ENCODE results near the gene EPOP.

Gene EPOP

DNA sequence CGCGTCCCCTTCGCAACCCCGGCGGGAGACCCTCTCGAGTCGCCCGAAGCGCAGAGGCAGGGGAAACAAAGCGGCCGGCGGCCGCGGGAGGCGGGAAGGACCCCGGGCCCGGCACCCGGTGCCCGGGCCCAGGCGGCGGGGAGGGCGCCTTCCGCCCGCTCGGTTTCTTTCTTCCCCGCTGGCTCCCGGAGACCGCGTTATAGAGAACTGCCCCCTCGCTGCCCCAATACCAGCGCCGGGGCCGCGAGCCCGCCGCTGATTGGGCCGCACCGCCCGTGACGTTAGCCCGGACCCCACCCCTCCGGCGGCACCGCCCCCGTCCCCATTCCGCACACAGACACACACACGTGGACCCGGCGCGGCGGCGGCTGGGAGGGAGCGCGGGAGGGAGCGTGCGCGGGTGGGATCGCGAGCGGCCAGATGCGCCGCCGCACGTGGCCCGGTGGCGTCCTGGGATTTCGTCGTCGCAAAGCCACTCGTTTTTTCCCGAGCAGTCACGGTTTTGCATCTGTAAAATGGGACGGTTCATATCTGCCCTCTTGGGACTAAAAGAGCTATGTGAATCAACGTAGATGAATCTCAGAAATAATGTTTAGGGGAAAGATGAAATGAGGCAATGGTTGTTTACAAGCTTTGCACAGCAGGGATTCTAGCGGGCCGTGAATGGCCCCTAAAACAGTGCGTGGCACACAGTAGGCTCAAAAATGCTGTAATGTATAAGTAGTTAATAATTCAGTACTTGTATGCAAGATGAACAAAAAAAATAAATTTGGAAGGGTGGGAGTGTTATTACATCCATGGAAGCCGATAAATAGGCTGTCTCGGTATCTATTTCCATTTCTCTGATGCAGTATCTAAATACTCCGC lies at the start of gene EPOP:
Gene EPOP (minus strand): TSS at position 209 of the 867 bp plus-strand sequence. CDS start 462 bp downstream, outside the sequence.
- Mint-ChIP-seq H3K9me3 (no peaks in the 10 kb centered on the region), H3K36me3 (ENCODE audit: low read depth) (no peaks in the 10 kb centered on the region), H3K27me3 (ENCODE audit: low read depth) (peaks cover 34% of the 10 kb centered on the region), H3K27ac (no peak within 1 kb of the TSS), H3K4me1 (ENCODE audit: low read depth) (peaks cover 26% of the 10 kb centered on the region), H3K4me3 (peak within 1 kb of the TSS; percentile 70)
- DNase-seq (ENCODE audit: low spot score), result peak; percentile 92

DNA sequence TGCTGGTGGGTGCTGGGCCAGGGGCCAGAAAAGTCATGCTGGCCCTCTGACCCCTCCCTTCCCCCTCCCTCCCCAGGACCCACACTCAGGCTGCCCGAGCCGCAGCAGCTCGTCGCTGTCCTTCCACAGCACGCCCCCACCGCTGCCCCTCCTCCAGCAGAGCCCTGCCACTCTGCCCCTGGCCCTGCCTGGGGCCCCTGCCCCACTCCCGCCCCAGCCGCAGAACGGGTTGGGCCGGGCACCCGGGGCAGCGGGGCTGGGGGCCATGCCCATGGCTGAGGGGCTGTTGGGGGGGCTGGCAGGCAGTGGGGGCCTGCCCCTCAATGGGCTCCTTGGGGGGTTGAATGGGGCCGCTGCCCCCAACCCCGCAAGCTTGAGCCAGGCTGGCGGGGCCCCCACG lies 47.0 kb upstream of the EPOP start:
- H3K4me3 Mint-ChIP-seq, result no peak overlapping the region
- no peaks in the 10 kb centered on the region for H3K27me3 Mint-ChIP-seq (ENCODE audit: low read depth)
- no peaks in the 10 kb centered on the region for H3K9me3 Mint-ChIP-seq
- no peak overlapping the region for H3K27ac Mint-ChIP-seq
- peaks cover 43% of the 10 kb centered on the region for H3K36me3 Mint-ChIP-seq (ENCODE audit: low read depth)
- DNase-seq (ENCODE audit: low spot score), result no peak
- peaks cover 13% of the 10 kb centered on the region for H3K4me1 Mint-ChIP-seq (ENCODE audit: low read depth)

DNA sequence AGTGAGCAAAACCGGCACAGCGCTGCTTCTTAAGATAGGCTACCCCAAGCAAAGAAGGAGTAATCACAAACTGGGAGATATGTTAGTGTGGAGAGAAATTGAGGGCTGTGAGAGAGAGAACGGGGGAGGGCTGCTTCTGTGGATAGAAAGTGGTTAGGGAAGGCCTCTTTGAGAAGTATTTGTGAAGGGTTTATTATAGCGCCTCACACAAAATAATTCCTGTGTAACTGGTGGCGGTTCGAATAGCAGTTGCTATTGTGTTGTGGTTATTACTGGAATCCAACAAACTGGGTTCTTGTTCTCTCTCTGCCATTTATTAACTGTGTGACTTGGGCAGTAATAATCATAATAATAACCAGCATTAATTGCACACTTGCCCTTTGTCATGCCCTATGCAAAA lies 46.2 kb upstream of the EPOP start:
- H3K9me3 Mint-ChIP-seq, result no peaks in the 10 kb centered on the region
- no peak overlapping the region for H3K4me3 Mint-ChIP-seq
- DNase-seq (ENCODE audit: low spot score), result no peak
- H3K4me1 Mint-ChIP-seq (ENCODE audit: low read depth), result peaks cover 9% of the 10 kb centered on the region
- peaks cover 45% of the 10 kb centered on the region for H3K36me3 Mint-ChIP-seq (ENCODE audit: low read depth)
- no peaks in the 10 kb centered on the region for H3K27me3 Mint-ChIP-seq (ENCODE audit: low read depth)
- no peak overlapping the region for H3K27ac Mint-ChIP-seq

DNA sequence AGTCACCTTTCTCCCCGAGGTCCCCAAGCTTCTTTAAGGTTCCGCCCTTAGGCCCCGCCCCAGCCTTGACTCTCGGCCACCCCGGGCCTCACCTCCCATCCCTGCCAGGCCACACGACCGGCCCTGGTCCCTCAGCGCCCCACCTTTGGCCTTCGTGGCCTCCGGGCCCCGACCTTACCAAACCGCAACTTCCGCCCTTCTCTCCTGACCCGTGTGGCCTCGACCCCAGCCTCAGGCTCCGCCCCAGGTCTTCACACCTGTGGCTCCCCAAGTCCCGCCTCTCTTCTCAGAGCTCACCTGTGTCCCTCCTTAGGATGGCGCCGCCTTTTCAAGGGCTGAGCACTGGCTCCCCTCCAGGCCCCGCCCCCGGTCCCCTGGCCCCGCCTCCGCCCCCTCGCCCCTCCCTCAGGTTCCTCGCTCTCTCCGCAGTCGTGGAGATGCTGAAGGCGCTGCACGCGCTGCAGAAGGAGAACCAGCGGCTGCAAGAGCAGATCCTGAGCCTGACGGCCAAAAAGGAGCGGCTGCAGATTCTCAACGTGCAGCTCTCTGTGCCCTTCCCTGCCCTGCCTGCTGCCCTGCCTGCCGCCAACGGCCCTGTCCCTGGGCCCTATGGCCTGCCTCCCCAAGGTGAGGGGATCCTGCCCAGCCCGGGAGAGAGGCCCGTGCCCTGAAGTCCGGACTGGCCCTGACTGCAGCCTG lies 45.3 kb upstream of the EPOP start:
- Mint-ChIP-seq H3K36me3 (ENCODE audit: low read depth) (peaks cover 48% of the 10 kb centered on the region), H3K4me3 (no peak overlapping the region), H3K4me1 (ENCODE audit: low read depth) (peaks cover 9% of the 10 kb centered on the region), H3K9me3 (no peaks in the 10 kb centered on the region), H3K27me3 (ENCODE audit: low read depth) (no peaks in the 10 kb centered on the region), H3K27ac (peak overlapping the region; percentile 73)
- DNase-seq (ENCODE audit: low spot score), result no peak

DNA sequence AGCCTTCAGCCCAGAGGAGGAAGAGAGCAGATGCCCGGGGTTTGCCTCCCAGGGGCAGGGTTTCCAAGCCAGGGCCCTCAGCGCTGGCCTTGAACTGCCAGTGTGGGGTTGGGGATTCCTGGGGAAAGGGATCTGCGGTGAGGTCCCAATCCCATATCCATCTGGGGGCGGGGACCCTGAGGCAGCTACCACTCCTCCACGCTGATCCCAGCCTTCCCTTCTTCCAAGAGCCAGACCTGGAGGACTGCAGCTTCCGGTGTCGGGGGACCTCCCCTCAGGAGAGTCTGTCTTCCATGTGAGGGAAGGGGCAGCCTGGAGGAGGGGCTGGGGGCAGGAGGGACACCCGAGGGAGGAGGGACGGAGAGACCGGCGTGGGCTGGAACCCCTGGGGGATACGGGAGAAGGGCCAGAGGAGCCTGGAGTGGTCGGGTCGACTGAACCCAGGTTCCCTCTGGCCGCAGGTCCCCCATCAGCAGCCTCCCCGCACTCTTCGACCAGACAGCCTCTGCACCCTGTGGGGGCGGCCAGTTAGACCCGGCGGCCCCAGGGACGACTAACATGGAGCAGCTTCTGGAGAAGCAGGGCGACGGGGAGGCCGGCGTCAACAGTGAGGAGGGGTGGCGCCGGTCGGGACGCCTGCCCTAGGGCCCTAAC lies 44.7 kb upstream of the EPOP start:
- H3K9me3 Mint-ChIP-seq, result no peaks in the 10 kb centered on the region

DNA sequence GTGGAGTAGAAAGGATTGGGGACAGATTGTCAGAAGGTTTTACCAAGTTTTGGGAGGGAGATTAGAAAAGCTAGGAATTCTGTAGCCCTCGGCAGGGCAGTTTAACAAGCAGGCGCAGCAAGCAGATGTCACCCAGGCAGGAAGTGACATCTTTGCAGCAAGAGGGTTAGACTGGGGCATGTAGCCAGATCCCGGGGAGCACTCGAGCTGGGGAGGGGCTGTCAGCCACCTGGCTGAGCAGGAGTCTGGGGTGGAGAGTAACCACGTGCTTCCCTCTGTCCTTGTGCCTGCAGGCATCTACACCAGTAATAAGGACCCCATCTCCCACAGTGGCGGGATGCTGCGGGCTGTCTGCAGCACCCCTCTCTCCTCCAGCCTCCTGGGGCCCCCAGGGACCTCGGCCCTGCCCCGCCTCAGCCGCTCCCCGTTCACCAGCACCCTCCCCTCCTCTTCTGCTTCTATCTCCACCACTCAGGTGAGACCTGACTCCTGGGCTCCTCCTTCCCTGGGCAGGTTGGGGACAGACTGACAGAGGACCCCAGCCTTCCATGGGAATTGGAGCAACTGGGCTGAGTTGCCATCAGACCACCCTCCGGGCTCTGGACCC lies 42.5 kb upstream of the EPOP start:
- no peak for DNase-seq (ENCODE audit: low spot score)
- H3K4me1 Mint-ChIP-seq (ENCODE audit: low read depth), result peaks cover 10% of the 10 kb centered on the region
- peaks cover 52% of the 10 kb centered on the region for H3K36me3 Mint-ChIP-seq (ENCODE audit: low read depth)

More for the DNA sequence above, 44.7 kb upstream of the EPOP start:
- Mint-ChIP-seq H3K4me3 (no peak overlapping the region), H3K27ac (no peak overlapping the region), H3K27me3 (ENCODE audit: low read depth) (no peaks in the 10 kb centered on the region), H3K4me1 (ENCODE audit: low read depth) (peaks cover 12% of the 10 kb centered on the region), H3K36me3 (ENCODE audit: low read depth) (peaks cover 50% of the 10 kb centered on the region)
- DNase-seq (ENCODE audit: low spot score), result no peak

DNA sequence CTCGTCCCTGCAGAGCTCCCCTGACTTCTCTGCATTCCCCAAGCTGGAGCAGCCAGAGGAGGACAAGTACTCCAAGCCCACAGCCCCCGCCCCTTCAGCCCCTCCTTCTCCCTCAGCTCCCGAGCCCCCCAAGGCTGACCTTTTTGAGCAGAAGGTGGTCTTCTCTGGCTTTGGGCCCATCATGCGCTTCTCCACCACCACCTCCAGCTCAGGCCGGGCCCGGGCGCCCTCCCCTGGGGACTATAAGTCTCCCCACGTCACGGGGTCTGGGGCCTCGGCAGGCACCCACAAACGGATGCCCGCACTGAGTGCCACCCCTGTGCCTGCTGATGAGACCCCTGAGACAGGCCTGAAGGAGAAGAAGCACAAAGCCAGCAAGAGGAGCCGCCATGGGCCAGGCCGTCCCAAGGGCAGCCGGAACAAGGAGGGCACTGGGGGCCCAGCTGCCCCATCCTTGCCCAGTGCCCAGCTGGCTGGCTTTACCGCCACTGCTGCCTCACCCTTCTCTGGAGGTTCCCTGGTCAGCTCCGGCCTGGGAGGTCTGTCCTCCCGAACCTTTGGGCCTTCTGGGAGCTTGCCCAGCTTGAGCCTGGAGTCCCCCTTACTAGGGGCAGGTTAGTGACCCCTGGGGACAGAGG lies 41.7 kb upstream of the EPOP start:
- Mint-ChIP-seq H3K4me3 (no peak overlapping the region), H3K27ac (peak overlapping the region; percentile 74), H3K27me3 (ENCODE audit: low read depth) (no peaks in the 10 kb centered on the region), H3K9me3 (no peaks in the 10 kb centered on the region), H3K4me1 (ENCODE audit: low read depth) (peaks cover 10% of the 10 kb centered on the region), H3K36me3 (ENCODE audit: low read depth) (peaks cover 52% of the 10 kb centered on the region)
- no peak for DNase-seq (ENCODE audit: low spot score)

More for the DNA sequence above, 42.5 kb upstream of the EPOP start:
- Mint-ChIP-seq H3K27ac (peak overlapping the region; percentile 74), H3K9me3 (no peaks in the 10 kb centered on the region), H3K27me3 (ENCODE audit: low read depth) (no peaks in the 10 kb centered on the region), H3K4me3 (no peak overlapping the region)

DNA sequence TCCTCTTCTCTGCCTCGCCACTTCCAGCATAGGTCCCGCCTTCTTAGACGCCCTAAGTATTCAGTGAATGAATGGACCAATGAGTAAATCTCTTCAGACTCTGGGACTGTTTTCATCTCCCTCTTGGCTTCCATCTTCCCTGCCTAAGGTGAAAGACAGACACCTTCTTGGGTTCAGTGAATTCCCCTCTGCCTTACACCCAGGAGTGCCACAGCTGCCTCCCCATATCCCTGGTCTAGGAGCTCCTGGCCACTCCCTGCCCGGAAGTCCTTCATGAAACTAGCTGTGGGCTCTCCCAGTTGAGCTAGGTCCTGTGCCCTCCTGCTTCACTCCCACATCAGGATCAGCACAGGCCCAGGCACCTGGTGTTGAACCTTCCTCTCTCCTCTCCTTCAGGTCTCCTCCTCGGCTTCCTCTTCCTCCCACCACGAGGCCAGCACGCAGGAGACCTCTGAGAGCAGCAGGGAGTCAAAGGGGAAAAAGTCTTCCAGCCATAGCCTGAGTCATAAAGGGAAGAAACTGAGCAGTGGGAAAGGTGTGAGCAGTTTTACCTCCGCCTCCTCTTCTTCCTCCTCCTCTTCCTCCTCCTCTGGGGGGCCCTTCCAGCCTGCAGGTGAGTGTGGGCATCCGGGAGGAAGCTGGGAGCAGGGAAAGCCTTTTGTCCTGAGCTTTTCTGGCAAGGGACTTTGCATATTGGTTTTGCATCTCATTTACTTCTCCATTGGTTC lies 40.6 kb upstream of the EPOP start:
- Mint-ChIP-seq H3K27me3 (ENCODE audit: low read depth) (no peaks in the 10 kb centered on the region), H3K27ac (peak overlapping the region; percentile 62), H3K4me3 (no peak overlapping the region), H3K36me3 (ENCODE audit: low read depth) (peaks cover 53% of the 10 kb centered on the region), H3K9me3 (no peaks in the 10 kb centered on the region), H3K4me1 (ENCODE audit: low read depth) (peaks cover 14% of the 10 kb centered on the region)
- no peak for DNase-seq (ENCODE audit: low spot score)

DNA sequence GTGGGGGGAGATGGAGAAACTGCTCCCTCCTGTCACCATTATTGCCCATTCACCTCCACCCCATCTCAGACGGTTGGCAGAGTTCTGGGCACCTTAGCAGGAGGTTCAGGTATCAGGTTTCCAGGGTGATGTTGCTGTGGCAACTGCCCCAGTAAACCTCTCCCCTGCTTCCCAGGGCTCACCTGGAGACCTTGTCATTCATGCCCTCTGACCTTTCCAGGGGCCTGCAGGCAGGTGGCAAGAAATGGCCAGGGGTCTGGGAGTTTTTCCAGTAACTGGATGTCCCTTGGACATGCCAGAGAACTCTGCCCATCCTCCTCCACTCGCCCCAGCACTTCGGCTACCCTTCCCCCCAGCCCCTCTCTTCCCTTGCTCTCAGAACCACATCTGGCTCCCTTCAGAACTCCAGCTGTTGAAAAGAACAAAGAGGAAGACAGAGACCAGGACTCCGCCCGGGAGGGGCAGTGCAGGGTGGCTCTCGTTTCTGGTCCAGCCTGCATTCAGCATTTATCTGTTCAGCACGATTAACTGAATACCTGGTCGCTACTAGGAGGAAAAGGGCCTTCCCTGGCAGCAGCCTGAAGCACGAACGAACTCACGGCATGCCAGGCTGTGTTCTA lies 38.8 kb upstream of the EPOP start:
- H3K9me3 Mint-ChIP-seq, result no peaks in the 10 kb centered on the region
- peaks cover 57% of the 10 kb centered on the region for H3K36me3 Mint-ChIP-seq (ENCODE audit: low read depth)
- H3K27me3 Mint-ChIP-seq (ENCODE audit: low read depth), result no peaks in the 10 kb centered on the region
- H3K27ac Mint-ChIP-seq, result peak overlapping the region; percentile 20
- no peak for DNase-seq (ENCODE audit: low spot score)
- H3K4me3 Mint-ChIP-seq, result no peak overlapping the region
- peaks cover 23% of the 10 kb centered on the region for H3K4me1 Mint-ChIP-seq (ENCODE audit: low read depth)

DNA sequence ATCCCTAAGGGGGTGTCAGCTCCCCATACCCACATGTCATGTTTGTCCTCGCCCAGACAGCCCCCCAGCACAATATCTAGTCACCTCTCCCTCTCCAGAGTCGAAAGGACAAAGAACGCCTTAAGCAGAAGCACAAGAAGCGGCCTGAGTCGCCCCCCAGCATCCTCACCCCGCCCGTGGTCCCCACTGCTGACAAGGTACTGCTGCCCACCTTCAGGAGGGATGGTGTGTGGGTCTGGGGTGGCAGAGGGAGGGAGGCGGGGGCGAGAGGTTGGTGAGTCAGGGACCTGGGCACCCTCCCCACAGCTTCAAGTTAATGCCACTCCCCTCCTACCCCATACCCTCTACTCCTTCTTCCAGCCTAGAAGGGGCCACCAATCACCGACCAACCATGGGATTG lies 37.8 kb upstream of the EPOP start:
- Mint-ChIP-seq H3K4me3 (no peak overlapping the region), H3K36me3 (ENCODE audit: low read depth) (peaks cover 55% of the 10 kb centered on the region), H3K4me1 (ENCODE audit: low read depth) (peaks cover 25% of the 10 kb centered on the region), H3K27ac (no peak overlapping the region), H3K9me3 (no peaks in the 10 kb centered on the region), H3K27me3 (ENCODE audit: low read depth) (no peaks in the 10 kb centered on the region)
- DNase-seq (ENCODE audit: low spot score), result no peak

DNA sequence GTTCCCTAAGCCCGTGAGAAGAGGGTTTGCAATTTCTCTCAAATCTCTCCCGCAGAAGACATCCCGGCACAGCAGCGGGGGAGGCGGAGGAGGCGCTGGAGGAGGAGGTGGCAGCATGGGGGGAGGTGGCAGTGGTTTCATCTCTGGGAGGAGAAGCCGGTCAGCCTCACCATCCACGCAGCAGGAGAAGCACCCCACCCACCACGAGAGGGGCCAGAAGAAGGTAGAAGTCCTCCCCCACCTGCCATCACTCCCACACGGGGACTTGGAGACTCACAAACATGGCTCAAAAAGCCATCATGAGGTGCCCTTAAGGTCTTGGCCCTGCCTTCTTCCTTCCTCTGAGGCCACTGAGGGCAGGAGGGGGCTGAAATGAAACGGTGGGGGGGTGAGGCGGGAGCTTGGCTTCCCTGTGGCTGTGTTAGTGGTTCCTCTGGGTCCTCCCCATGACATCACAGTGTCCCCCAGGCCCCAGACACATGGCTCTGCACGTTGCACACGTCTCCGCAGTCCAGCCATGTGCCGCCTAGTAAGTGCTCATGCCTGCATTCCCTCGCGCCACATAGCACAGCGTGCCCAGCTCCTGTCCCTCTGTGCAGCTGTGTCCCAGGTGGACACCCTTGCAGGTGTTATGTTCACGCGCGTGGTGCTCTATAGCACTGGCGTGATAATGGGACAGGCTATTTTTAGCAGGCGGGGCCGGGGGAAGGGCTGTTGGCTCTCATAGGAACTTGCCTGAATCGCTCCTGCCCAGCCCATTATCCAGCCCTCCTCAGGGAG lies 37.2 kb upstream of the EPOP start:
- H3K9me3 Mint-ChIP-seq, result no peaks in the 10 kb centered on the region
- H3K36me3 Mint-ChIP-seq (ENCODE audit: low read depth), result peaks cover 59% of the 10 kb centered on the region
- H3K27me3 Mint-ChIP-seq (ENCODE audit: low read depth), result no peaks in the 10 kb centered on the region
- H3K4me3 Mint-ChIP-seq, result no peak overlapping the region
- H3K4me1 Mint-ChIP-seq (ENCODE audit: low read depth), result peaks cover 30% of the 10 kb centered on the region
- no peak overlapping the region for H3K27ac Mint-ChIP-seq
- DNase-seq (ENCODE audit: low spot score), result no peak

DNA sequence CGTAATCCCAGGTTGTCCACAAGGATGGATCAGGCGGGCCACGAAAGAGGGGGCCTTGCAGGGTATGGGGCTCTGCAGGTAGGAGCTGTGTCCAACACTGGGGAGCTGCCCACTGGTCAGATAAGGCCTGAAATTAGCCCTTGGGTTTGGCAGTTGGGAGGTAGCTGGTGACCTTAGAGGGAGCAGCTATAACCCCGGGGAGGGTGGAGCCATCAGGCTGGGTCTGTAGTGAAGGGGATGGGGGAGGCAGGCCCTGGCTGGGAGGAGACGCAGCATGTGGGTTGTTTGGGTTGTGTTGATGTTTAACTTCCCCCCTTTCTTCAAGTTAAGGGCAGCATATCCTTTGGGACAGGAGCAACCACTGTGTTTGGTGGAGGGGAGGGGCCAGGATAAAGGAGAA lies 36.2 kb upstream of the EPOP start:
- no peaks in the 10 kb centered on the region for H3K9me3 Mint-ChIP-seq
- H3K4me3 Mint-ChIP-seq, result no peak overlapping the region
- no peaks in the 10 kb centered on the region for H3K27me3 Mint-ChIP-seq (ENCODE audit: low read depth)
- peaks cover 59% of the 10 kb centered on the region for H3K36me3 Mint-ChIP-seq (ENCODE audit: low read depth)
- H3K27ac Mint-ChIP-seq, result no peak overlapping the region
- peaks cover 31% of the 10 kb centered on the region for H3K4me1 Mint-ChIP-seq (ENCODE audit: low read depth)
- no peak for DNase-seq (ENCODE audit: low spot score)
